ENCODE results near the gene P4HA2. TPM values are rescaled to one million over a fixed set of nuclear protein-coding genes. Genes with fewer than 3 reads are reported as not detected.

P4HA2 gene
- total and polyA plus RNA-seq, 9 of the 15 experiments (the other 6 are each of a cell fraction or from before 2014, with no cell fraction given): 9.6 to 50.0 (median 12.7) TPM

DNA sequence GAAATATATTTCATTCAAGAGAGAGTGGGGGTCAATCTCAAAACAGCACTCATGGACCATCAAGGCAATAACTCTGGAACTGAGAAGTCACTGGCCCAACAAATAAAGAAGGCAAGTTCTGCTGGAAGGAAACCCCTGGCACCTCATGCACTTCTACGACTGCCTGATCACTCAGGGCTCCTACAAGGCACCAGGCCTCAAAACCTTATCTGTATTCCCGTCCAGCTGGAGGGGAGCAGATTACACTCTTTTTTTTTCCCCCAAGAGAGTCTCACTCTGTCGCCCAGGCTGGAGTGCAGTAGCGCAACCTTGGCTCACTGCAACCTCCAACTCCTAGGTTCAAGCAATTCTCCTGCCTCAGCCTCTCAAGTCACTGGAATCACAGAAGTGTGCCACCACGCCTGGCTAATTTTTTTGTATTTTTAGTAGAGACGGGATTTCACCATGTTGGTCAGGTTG is 49.9 kb downstream of the P4HA2 start (continued):
- TF ChIP-seq HMGN3 (IDR thresholded peaks at IDR 0.05; ENCODE audit: borderline replicate concordance, extremely low read depth, insufficient read length, low read depth, low read length) (no peak), HDAC2 (IDR thresholded peaks at IDR 0.05) (peak; percentile 81), SMARCB1 (IDR thresholded peaks at IDR 0.05; ENCODE audit: insufficient read length, low read depth) (no peak), ZNF77 (CRISPR knock-in tag; IDR thresholded peaks at IDR 0.05) (no peak), SRSF7 (optimal IDR thresholded peaks at IDR 0.05; ENCODE audit: low read depth, low read length) (no peak), MCM3 (IDR thresholded peaks at IDR 0.05) (no peak), ZNF785 (CRISPR knock-in tag; IDR thresholded peaks at IDR 0.05) (no peak), HNRNPK (IDR thresholded peaks at IDR 0.05; ENCODE audit: low read depth, low read length, poor library complexity, severe bottlenecking) (no peak), SREBF1 (IDR thresholded peaks at IDR 0.05; ENCODE audit: borderline replicate concordance, low read depth, low read length) (no peak), EWSR1 (IDR thresholded peaks at IDR 0.05; ENCODE audit: borderline replicate concordance, low read depth, partially characterized antibody) (no peak), ADNP (tag; IDR thresholded peaks at IDR 0.05) (no peak), CTCFL (IDR thresholded peaks at IDR 0.05; ENCODE audit: borderline replicate concordance, insufficient read depth, low read depth, low read length, poor library complexity, severe bottlenecking) (no peak)
- TF ChIP-seq, protein P1, sequence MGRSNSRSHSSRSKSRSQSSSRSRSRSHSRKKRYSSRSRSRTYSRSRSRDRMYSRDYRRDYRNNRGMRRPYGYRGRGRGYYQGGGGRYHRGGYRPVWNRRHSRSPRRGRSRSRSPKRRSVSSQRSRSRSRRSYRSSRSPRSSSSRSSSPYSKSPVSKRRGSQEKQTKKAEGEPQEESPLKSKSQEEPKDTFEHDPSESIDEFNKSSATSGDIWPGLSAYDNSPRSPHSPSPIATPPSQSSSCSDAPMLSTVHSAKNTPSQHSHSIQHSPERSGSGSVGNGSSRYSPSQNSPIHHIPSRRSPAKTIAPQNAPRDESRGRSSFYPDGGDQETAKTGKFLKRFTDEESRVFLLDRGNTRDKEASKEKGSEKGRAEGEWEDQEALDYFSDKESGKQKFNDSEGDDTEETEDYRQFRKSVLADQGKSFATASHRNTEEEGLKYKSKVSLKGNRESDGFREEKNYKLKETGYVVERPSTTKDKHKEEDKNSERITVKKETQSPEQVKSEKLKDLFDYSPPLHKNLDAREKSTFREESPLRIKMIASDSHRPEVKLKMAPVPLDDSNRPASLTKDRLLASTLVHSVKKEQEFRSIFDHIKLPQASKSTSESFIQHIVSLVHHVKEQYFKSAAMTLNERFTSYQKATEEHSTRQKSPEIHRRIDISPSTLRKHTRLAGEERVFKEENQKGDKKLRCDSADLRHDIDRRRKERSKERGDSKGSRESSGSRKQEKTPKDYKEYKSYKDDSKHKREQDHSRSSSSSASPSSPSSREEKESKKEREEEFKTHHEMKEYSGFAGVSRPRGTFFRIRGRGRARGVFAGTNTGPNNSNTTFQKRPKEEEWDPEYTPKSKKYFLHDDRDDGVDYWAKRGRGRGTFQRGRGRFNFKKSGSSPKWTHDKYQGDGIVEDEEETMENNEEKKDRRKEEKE (IDR thresholded peaks at IDR 0.05; ENCODE audit: borderline replicate concordance in 1 of 2, control insufficient read depth in 1 of 2, low read depth in 2 of 2, low read length in 1 of 2): no peak
- TF ChIP-seq, protein P2, sequence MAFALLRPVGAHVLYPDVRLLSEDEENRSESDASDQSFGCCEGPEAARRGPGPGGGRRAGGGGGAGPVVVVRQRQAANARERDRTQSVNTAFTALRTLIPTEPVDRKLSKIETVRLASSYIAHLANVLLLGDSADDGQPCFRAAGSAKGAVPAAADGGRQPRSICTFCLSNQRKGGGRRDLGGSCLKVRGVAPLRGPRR (CRISPR knock-in tag; IDR thresholded peaks at IDR 0.05): no peak
- TF ChIP-seq, protein P3, sequence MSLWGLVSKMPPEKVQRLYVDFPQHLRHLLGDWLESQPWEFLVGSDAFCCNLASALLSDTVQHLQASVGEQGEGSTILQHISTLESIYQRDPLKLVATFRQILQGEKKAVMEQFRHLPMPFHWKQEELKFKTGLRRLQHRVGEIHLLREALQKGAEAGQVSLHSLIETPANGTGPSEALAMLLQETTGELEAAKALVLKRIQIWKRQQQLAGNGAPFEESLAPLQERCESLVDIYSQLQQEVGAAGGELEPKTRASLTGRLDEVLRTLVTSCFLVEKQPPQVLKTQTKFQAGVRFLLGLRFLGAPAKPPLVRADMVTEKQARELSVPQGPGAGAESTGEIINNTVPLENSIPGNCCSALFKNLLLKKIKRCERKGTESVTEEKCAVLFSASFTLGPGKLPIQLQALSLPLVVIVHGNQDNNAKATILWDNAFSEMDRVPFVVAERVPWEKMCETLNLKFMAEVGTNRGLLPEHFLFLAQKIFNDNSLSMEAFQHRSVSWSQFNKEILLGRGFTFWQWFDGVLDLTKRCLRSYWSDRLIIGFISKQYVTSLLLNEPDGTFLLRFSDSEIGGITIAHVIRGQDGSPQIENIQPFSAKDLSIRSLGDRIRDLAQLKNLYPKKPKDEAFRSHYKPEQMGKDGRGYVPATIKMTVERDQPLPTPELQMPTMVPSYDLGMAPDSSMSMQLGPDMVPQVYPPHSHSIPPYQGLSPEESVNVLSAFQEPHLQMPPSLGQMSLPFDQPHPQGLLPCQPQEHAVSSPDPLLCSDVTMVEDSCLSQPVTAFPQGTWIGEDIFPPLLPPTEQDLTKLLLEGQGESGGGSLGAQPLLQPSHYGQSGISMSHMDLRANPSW (CRISPR knock-in tag; IDR thresholded peaks at IDR 0.05): no peak
- TF ChIP-seq, protein P4, sequence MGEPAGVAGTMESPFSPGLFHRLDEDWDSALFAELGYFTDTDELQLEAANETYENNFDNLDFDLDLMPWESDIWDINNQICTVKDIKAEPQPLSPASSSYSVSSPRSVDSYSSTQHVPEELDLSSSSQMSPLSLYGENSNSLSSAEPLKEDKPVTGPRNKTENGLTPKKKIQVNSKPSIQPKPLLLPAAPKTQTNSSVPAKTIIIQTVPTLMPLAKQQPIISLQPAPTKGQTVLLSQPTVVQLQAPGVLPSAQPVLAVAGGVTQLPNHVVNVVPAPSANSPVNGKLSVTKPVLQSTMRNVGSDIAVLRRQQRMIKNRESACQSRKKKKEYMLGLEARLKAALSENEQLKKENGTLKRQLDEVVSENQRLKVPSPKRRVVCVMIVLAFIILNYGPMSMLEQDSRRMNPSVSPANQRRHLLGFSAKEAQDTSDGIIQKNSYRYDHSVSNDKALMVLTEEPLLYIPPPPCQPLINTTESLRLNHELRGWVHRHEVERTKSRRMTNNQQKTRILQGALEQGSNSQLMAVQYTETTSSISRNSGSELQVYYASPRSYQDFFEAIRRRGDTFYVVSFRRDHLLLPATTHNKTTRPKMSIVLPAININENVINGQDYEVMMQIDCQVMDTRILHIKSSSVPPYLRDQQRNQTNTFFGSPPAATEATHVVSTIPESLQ (CRISPR knock-in tag; IDR thresholded peaks at IDR 0.05): no peak

All from K562 (cell line).